OCI-M1 (cell line): ENCODE measurements around the gene ETS2.
"Not testable (repeated sequence)": the region's sequence is repeated elsewhere in the genome, so short reads cannot be mapped to it uniquely, and the experiment has no call there.

Experiments
- DNase-seq: peaks from one replicate; lab custom pipeline; 2025; lab: John Stamatoyannopoulos, UW

Gene ETS2

GRCh38 chr21:38839328-38840286 lies 33.9 kb downstream of the ETS2 start:
- DNase-seq: peak; percentile 75

GRCh38 chr21:38840456-38841300 lies 34.9 kb downstream of the ETS2 start:
- DNase-seq: no peak

DNA sequence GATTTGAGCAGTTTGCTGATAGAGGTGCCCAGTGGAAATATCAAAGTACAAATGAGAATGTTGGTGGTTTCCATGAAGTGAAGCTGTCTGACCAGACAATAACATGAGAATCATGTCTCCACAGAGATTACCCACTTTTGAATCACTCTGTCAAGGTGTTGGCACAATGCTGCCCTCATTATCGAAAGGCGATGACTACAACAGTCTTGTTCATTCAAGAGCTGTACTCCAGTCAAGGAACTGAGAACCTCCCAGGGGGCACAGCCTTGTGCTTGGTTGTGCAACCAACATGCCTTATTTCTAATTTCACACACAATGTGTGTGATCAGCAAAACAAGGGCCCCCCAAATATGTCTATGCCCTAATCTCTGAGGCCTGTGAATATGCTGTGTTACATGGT lies 35.7 kb downstream of the ETS2 start:
- DNase-seq: no peak

DNA sequence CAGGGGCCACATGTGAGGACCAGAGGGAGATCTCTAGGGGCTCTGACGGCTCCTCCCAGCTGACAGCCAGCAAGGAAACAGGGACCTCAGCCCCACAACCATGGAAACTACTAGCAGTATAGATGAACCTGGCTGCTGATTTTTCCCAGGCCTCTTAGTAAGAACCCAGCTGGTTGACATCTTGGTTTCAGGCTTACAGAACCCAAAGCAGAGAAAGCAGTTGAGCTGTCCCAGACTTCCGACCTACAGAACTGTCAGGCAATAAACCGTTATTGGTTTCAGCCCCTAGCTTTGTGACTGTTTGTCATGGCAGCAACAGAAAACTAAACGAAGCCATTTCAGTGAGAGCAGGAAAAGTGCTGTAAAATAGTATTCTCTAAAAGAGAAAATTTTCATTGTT lies 36.4 kb downstream of the ETS2 start:
- no peak for DNase-seq

DNA sequence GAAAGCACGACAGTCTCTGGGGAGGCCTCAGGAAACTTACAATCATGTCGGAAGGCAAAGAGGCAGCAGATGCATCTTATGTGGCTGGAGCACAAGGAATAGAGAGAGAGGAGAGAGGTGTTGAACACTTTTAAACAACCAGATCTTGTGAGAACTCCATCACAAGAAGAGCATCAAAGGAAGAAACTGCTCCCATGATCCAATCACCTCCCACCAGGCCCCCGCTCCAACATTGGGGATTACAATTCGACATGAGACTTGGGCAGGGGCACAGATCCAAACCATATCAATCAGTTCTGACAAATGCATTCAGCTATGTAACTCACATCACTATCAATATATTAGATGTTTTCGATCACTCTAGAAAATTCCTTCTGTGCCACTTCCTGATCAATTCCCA lies 37.6 kb downstream of the ETS2 start:
- DNase-seq: no peak

DNA sequence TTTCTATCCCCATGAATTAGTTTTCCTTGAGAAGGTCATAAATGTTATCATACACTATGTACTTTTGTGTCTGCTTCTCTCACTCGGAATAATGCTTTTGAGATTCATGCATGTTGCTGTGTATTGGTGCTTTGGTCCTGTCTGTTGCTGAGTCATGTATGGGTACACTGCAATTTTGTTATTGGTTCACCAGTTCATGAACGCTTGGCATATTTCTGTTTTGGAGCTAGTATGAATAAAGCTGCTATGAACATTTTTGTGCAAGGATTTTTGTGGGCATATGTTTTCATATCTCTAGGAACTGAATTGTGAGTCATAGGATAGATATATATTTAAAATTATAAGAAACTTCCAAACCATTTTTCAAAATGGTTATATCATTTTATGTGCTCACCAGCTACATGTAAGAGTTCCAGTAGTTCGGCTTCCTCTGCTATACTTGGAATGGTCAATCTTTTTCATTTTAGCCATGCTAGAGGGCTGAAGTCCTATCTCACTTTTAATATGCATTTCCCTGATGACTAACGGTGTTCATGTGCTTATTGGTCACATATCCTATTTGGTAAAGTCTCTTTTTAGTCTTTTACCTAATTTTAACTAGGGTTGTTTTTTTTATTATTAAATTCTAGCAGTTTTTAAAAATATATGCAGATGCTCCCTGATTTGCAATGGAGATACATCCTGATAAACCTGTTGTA lies 38.2 kb downstream of the ETS2 start:
- no peak for DNase-seq

- DNase-seq: not testable (repeated sequence)
These were observed 39.6 kb downstream of the ETS2 start for GRCh38 chr21:38845374-38845773.

DNA sequence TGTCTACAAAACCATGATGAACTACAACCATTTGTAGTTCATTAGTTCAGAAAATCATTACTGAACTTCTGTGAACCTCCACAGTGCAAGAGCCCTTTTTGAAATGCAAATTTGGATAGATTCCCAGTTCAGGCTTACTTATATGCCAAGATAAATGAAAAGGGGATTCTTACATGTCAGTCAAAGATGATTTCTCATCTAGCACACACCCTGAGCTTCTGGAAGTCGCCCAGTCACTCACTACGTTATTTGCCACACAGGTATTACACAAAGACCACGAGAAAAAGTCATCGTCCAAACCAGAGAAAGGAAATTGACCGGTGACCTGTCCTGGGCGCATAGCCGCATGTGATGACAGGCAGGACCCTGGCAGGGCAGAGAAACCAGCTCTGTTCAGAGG lies 41.8 kb downstream of the ETS2 start:
- DNase-seq: no peak

GRCh38 chr21:38848187-38848609 lies 42.5 kb downstream of the ETS2 start:
- no peak for DNase-seq

DNA sequence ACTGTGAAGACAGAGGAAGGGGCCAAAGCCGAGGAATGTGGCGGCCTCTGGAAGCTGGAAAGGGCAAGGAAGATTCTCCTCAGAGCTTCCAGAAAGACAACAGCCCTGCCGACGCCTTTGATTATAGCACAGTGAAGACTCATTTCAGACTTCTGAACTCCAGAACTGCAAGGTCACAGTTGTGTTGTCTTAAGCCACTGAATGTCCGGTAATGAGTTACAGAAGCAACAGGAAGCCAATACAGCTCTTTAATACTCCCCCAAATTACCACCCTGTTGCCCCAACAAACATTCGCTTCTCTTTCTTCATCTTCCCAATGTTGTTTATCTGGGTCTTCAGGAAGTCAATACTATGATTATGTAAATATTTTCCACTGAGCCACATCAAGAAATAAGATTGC lies 44.0 kb downstream of the ETS2 start:
- DNase-seq: no peak

GRCh38 chr21:38850277-38850951 lies 44.7 kb downstream of the ETS2 start:
- peak; percentile 90 for DNase-seq

GRCh38 chr21:38851101-38851500 lies 45.4 kb downstream of the ETS2 start:
- peak; percentile 70 for DNase-seq

- no peak for DNase-seq
These were observed 46.5 kb downstream of the ETS2 start for GRCh38 chr21:38852278-38852677.

DNA sequence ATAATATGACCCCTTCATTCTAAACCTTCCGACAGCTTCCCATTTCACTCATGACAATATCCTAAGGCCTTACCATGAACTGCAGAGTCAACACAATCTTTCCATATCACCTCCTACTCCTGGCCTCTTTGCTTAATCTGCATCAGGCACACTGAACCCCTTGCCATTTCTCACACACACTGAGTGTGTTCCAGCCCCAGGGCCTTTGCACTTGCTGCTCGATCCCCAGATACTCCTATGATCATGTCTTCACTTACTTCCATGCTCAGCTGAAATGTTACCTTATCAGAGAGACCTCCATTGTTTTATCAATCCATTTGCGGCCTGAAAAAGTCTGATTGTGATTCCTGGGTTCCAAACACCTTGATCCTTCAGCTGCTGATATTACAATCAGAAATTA lies 47.0 kb downstream of the ETS2 start:
- no peak for DNase-seq

GRCh38 chr21:38853421-38853919 lies 47.7 kb downstream of the ETS2 start:
- DNase-seq: no peak

GRCh38 chr21:38857152-38857825 lies 51.6 kb downstream of the ETS2 start:
- peak; percentile 33 for DNase-seq

DNA sequence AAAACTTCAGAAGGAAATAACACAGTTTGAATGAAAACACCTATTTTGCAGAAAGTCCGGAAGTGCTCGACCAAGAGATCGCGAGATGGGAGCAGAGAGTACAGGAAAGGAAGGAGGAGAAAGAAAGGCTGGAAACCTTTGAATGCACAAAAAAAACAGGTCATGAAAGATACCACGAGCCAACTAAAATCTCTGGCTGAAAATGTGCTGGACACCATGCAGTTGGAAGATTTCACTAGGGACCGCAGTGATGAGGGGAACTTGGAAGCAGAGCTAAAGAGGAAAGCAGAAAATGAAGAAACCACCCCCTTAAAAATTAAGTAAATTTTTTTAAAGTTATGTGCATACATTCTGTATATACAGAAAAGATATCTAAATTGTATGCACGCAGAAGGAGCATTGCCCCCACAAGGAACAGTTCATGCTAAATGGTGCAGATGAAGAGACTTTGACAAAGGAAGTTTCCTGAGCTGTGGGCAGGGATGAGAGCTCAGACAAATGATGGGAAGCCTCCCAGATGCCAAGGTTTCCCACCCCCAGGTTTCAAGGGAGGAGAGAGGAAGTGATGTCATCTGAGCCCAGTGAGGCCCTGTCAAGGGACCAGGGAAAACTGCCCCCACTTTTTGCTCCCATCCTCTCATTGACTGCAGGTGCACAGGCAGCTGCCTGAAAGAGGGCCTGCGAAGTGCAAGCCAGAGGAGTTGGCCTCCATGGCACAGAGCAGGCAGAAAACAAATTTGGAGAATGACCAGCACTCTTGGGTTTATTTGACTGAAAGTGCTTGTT lies 52.5 kb downstream of the ETS2 start:
- DNase-seq: no peak

- DNase-seq: no peak
These were observed 53.1 kb downstream of the ETS2 start for GRCh38 chr21:38858812-38859205.

GRCh38 chr21:38859852-38860251 lies 54.1 kb downstream of the ETS2 start:
- no peak for DNase-seq

DNA sequence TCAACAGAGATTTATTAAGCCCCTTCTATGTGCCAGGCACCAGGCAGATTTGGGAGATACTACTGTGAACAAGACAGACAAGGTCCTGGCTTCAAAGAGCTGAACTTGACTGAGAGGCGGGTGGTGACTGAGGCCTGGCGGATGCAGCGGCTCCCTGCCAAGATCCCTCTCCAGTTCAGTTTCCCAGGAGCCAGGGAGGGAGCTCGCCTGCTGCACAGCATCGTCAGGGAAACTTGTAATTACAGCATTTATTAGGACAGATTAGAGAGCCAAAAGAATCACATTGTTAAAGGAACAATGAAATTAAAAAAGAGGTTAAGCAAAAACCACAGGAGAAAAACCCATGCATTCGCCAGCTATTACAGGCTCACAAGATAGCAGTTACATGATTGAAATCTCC lies 55.3 kb downstream of the ETS2 start:
- DNase-seq: no peak
